GM19438 (cell line): ENCODE data around the gene OPALIN.
"Not testable (repeated sequence)": the region's sequence is repeated elsewhere in the genome, so short reads cannot be mapped to it uniquely, and the experiment has no call there.

Experiments used
- ATAC-seq: cut with Tn5 transposase; IDR thresholded peaks from one replicate; pipeline ENCODE4 v1.9.1; 2021; ENCODE audit warnings: low read depth; ENCODE audit not compliant: unreplicated experiment

The OPALIN gene

DNA sequence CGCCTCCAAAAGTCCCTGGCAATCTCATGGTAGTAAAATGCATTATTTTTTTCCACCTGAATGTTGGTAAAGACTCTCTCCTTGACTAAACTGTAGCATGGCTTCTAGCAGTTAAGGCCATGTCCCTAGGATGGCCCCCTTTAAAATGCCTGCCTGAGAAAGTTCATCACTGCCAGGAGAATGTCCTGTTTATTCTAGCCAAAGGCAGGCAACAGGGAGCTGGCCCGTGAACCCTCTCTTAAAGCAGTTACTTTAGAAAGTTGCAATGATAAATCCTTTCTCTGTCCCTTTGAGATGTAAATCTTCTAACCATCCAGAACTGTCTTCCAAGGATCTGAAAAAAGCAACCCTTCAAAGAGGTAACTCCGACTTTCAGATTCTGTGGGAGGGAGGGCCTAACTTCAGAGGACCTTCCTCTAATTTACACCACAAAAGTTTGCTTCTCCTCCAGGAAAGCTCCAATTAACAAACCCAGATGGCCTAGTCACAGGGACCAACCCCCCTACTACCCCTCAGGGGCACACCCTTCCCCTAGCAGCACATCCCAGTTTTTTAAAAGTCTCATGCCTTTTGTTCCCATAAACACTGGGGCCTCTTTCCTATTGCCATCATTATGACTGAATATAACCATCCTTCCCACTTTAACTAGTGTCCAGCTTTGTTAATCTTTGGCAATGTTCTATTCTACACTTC is 49.0 kb downstream of the OPALIN start:
- no peak for ATAC-seq

DNA sequence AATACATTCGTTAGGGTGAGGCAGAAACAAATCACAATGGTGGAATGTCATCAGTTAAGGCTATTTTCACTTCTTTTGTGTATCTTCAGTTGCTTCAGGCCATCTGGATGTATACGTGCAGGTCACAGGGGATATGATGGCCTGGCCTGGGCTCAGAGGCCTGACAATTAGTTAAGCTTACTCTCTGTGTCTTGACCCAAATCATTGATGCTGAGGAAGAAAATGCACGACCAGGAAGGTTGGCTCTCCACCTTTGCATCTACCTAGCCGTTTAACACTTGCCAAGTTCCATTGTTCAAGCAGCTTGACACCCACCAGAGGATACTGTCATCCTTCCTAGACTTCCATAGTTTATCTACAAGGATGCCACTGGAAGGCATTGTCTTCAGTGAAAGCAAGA is 49.9 kb downstream of the OPALIN start:
- ATAC-seq, result not testable (repeated sequence)

DNA sequence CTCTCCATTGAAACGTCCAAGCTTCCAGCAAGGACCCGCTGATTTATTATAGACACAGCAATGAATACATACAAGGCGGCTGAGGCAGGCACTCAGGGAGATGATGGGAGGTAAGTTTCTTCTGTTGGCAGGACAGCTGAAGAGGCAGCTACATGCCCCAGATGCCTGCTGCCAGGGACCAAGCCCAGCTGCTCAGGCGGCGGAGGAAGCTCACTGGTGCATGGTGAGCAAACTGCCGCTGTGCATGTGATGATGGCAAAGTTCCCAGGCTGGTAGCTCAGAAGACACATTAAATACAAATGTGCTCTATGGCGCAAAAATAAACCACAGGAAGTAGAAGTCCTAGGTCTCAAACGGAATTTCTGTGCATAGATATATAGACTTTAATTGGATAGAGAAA is 52.3 kb downstream of the OPALIN start:
- no peak for ATAC-seq

DNA sequence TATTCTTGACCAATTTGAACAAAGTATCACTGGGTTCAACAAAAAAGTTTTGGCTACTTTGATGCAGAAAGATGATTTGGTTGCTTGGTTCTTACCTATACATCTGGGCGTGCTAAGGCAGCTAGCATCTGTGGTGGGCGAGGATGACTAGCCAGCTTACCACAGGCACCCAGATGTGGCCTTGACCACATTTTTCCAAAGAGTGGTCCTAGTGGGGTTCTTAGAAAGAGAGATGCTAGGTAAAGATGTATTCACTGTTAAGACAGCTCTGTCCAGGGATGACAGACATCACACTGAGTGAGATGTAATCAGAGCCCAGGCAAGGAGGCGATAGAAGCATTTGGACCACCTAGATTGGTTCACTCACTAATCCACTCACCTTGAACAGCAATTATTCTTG is 53.8 kb downstream of the OPALIN start:
- ATAC-seq, result no peak

DNA sequence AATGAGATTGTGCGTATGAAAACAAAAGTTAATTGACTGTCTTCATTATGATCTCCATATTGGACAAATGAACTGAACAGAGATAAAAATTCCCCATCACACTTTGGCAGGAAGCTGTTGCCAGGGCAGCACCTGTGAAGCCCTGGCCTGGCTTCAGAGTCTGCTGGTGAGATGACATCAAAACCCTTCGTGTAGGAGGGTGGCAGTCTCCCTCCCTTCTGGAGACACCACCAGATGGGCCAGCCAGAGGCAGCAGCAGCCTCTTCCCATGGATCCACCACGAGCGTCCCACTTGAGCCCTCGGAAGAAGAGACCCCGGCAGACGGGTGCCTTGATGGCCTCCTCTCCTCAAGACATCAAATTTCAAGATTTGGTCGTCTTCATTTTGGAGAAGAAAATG is 54.6 kb downstream of the OPALIN start, which contains the start of gene DNTT:
DNTT (plus strand) TSS at position 205 of the 400 bp plus-strand sequence; CDS start at position 269, 64 bp downstream.
- no peak for ATAC-seq

DNA sequence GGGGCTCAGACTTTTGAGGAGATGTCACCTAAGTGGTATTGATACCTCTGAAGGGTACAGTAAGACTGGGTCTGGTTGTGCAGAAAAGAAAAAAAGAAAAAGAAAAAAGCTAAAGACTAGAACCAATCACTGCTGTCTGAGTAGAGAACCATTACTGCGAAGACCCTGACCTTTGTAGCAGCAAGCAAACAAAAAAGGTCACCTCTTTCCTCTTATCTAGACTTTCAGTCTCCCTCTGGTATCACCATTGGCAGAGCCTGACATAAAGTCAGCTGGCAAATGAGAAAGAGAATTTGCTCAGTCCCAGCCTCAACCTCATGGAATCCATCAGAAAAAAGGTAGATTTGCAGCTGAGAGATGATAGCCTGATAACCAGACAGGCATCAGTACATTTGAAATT is 57.2 kb downstream of the OPALIN start:
- no peak for ATAC-seq

DNA sequence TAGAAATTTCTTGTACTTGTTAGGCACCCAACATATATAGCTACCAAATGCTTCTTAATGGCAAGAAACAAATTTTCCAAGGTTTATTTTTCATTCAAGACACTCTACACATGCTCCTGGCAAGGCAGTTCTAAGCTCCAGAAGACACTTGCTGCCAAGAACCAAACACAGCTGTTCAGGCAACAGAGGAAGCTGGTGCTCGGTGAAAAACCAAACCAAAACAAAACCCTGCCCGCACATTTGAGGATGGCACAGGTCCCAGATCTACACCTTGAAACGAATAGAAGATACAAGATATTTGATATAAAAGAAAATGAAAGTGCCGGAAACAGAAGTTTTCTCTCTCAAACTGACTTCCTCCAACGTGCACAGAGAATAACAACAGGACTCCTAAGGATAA is 59.4 kb downstream of the OPALIN start:
- no peak for ATAC-seq

DNA sequence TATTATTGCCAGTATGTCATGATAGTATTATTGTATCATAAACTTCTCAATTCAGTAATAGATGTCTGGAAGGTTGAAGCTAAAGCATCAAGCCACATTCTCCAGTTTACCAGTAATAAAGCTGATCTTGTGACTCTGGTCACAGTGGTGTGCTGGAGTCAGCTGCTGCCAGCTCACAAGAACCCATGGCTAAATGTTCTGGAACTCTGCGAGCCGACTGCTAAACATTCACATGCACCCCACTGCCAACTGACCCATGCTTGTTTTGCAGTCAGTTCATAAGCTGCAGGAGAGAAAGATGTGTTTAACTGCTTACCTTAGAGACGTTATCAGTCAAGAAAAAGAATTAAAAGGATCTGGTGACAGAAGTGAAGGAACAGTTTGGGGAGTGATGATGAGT is 60.4 kb downstream of the OPALIN start:
- ATAC-seq, result no peak

DNA sequence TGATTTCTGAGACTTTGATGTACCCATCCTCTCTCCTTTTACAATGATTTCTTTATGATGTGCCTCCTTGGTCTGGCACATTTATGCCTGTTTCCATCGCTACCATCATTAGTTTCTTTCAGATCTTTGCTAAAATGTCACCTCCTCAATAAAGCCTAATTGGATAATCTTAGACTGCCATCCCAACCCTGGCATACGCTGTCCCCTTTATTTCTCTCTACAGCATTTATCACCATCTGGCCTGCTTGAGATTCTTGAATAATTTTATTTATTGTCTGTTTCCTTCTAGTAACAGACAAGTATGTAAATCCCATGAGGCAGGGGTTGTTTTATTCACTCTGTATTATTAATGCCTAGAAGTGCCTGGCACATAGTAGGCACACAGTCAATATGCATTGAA is 61.3 kb downstream of the OPALIN start:
- no peak for ATAC-seq

DNA sequence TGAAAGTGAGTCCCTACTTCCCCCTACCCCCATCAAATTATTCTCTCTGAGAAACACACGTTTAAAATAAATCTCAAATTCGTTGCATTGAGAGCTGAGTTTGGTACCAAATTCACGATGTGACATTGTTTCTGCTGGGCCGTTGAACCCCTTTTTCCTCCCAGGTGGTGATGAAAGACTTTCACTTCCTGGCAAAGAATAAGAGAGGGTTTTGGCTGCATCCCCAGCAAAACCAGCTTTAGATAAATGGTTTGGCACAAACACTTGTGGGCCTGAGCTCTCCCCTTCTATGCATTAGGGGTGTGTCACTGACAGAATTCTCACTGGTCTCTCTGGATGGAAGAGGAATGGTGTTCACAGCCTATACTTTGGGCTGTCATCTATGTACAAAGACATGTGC is 63.3 kb downstream of the OPALIN start:
- ATAC-seq, result no peak
